HG02798 (cell line): Measurements from ENCODE around the gene ZNF385B.

Experiments
- ATAC-seq: cut with Tn5 transposase; IDR thresholded peaks from one replicate; pipeline ENCODE4 v1.9.1; 2021; ENCODE audit warnings: mild to moderate bottlenecking; ENCODE audit not compliant: unreplicated experiment, poor library complexity

The ZNF385B gene

DNA sequence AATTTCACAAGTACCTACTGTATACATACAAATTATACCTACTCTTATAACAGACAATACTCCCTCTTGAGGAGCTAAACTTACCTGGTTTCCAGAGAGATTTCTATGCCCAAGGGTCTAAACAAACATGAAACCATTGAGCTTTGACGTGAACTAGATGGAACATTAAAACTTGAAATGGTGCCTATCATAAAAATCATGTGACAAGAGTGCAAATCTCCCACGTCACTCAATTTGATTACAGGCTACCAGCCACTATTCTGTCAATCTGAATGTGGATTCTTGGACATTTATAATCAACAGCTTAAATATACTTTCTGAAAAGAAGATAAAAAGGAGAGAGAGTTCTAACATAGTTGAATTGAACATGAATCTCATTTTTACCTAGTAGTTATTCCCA is 299.7 kb downstream of the ZNF385B start:
- ATAC-seq, result no peak

GRCh38 chr2:179560257-179560735 is 301.1 kb downstream of the ZNF385B start:
- ATAC-seq, result no peak

DNA sequence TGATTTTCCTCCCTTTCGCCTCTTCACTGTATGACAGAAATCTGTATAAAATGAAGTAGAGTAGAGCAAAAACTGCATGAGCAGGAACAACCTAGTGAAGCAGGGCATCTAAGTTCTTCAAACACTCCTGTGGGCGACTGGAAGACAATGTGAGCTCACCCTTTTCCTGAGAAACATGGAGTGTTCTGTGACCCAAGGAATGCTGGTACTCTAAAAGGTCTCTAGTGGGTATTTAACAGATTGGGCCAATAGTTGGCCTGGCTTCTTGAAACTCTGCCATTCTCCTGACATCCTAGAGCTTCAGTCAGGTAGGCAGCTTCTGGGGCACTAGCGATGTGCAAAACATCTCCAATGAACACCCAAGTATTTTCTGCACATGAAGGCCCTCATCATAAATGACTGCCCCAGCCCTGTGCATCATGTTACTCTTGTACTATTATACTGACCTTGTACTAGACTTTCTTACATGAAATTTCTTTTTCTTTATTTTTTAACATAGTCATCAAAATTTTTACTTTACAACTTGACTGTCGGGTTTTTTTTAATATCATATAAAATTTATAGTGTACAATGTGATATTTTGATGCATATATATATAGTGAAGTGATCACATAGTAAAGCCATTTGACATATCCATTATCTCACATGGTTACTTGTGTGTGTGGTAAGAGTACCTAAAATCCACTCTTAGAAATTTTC is 302.2 kb downstream of the ZNF385B start:
- no peak for ATAC-seq

DNA sequence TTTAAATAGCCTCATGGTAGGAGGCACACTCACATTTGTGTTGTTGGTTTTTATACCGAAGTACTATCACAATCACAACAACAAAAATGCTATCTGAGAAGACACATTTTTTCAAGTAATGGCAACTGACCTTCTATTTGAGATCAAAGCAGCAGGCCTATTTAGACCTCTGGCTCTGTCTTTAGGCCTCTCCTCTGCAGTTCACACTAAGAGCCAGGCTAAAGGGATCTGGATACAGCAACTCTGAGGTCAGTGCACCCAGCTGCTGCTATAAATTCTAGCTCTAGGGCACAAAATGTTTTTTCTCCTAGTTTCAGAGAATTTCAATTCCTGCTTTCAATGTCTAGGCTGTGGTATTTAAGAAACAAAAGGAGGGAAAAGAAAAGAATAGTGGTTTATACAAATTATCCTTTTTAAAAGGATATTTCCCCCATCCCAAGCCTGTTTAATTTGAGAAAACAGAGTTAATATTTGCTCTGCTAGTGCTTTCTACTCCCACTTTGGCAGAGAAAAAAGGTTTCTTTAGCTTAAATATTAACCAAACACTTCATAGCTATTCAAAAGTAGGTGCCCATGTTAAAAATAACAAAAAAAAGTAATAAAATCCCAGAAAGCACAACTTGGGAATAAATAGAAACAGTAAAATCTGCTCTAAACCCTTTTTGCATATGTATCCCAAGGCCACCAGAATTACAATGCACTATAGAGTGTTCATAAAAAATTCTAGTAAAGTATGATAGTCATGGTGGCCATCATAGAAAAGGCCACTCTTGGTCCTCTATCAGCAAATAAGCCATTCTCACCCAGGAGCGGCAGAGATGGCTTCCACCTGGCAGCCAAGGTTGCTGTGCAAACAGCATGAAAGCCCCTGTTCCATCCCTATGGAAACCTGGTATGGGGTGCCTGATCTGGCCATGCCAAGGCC is 303.1 kb downstream of the ZNF385B start:
- ATAC-seq, result no peak

DNA sequence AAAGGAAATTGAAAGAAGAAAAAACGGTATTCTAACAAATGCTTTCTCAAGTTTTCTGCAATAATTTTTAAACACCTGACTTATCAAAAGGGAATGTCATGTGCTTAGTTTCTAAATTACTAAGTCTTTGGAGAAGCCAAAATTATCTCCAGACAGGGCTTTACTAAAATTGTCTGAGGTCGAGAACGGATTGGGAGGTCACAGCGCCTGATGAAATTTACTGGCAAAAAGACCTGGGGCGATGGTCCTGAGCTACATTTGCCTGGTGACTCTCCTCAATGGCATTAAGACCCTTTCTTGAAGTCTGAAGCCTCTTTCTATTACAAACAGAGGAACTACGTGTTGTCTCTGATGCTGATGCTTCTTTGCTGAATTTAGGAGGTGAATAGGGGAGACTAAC is 305.0 kb downstream of the ZNF385B start:
- ATAC-seq, result no peak

DNA sequence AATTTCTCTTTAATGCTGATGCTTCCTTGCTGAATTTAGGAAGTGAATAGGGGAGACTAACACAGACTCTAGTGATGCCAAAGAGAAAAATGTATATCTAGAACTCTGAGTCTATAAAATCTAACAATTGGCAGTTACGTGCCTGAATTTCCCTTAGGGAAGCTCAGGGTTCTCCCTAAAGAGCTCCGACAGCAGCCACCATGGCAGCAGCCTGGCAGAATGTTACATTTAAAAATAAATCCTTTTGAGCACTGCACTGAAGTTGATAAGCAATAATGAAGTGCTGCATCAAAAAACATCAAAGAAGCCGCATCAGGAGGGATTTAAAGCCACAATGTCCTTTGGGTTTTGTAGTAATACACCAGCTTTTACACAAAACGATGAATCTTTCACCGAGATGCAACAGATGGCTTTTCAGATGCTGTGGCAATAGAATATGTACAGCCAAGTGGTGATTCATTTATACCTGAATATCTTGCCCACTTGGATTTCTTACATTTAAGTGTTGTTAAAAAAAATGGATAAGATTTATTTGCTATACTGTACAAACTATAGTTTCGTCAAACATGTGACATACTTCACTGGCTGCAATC is 305.6 kb downstream of the ZNF385B start:
- no peak for ATAC-seq

- no peak for ATAC-seq
Observed at GRCh38 chr2:179554639-179555386, 306.6 kb downstream of the ZNF385B start.

DNA sequence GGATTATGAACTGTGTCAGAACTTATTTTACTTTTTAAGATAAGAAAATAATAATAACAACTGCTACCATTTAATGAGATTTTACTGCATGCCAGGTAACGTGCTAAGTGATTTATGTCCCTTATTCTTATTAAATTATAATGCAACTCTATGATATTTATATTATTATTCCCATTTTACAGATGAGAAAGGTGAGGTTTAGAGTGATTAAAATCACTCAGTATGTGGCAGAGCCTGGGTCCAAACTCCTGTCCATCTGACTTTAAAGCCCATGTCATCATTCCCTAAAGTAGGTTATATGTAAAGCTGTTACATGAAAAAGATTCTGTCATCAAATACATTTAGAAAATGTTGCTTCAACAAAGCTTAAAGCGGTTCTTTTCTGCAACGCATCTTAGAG is 308.0 kb downstream of the ZNF385B start:
- ATAC-seq, result no peak

- no peak for ATAC-seq
Observed at GRCh38 chr2:179551539-179552045, 309.8 kb downstream of the ZNF385B start.

DNA sequence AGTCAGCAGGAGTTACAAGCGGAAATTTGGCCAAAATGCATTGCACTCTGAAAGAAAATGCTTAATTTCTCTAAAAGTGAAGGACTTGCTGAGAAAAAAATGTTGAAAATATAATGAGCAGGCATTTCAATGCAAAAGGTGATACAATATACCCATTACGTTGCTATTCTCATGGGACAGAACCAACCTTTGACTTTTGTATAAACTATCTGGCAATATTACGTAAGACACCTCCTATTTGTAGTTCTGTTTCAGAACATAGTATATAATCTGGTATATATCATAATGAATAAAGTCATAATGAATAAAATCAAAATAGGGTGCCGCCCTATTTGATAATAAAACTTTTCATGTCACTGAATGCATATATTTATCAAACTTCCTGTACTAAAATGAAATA is 310.6 kb downstream of the ZNF385B start:
- no peak for ATAC-seq

DNA sequence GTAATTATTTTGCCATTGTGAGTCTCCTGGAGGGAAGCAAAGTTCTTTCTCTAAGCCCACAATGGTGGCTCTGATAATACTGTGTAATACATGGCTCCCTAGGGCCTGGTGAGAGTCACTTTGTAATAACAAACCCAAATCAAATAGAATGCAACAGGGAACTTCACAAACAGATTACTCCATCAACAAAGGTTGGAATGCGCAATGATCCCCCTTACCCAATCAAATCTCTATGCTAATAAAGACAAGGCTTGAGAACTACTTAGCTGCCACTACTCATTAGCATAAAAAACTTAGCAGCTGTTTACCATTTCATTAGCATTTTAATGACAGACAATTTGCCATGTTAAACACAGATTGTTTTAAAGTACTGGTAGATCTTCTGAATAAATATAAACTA is 311.2 kb downstream of the ZNF385B start:
- no peak for ATAC-seq

- ATAC-seq, result no peak
Observed at GRCh38 chr2:179546656-179547055, 314.8 kb downstream of the ZNF385B start.

- no peak for ATAC-seq
Observed at GRCh38 chr2:179545024-179545423, 316.4 kb downstream of the ZNF385B start.

DNA sequence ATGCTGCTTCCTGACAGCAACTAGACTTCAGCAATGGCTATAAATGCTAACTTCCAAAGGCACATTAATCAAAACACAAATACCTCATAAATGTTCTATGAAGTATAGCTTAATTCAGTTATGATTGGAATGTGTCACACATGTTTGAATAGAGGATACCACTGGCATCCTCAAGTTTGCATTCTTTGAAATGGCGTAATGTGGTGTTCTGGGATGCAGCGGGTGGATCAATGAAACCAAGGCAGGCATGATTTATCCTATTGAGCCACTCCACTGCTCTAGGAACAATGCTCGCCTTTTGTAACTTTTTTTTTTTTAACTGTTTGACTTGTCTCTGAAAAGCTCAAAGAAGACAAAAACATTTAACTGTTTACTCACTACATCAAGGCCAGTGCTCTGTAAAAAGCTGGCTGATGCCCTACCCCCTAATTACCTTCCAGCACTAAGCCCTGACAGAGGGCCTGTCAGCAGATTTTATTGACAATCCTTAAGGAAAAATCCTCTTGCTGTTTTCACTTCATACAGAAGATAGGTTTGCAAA is 318.0 kb downstream of the ZNF385B start:
- ATAC-seq, result no peak

DNA sequence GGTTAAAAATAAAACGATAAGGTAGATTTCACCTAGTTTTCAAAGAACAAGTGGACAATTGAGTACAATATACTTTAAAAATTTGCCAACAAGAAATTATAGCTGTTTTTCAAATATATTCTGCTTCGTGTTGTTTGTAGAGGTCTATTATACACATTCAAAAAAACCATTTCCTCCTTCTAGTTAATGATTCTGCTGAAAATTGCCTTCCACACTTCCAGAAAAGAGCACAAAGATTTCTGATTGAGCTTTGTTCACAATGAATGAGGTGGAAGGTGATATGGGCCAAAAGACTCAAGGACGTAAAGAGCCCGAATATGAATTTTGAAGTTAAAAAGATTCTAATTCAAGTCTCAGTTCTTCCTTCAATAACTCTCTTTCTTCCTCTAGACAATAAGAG is 319.8 kb downstream of the ZNF385B start:
- ATAC-seq, result no peak

DNA sequence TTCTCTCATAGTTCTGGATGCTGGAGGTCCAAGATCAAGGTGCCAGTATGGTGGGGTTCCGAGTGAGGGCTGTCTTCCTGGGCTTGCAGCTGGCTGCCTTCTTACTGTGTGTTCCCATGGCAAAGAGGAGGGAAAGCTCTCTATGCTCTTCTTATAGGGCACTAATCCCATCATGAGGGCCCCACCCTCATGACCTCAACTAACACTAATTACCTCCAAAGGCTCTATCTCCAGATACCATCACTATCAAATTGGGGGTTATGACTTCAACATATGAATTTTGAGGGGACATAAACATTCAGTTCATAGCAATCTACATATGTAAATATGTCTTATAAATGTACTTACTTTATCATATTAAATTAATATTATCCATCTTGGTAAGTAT is 322.3 kb downstream of the ZNF385B start:
- no peak for ATAC-seq

DNA sequence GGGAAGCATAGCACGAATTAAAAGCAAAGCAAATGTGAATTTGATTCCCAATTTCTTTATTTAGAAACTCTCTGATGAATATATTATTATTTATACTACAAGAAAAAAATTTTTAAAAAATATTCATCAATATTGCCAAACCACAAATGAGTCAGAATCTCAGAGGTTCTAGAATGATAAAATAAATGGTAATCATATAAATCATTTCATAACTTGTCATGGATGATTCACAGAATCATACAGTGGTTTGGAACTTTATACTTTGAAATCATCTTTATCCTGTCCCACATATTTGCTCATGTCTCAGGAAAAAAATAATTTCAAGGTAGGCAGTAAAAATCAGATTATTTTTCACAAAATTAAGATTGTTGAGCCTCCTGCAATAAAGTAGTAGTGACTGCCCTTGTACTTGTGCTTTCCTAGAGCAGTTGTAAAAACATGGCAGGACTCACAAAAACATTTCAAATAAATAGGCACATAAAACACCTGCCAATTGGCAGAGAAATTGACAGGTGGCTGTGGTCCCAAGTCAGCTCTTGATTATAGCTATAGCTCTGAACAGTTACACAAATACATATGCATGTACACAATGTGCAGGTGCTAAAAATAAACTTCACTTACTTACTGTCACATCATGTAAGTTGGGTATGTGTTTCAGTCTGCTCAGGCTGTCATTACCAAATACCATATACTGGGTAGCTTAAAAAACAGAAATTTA is 322.8 kb downstream of the ZNF385B start:
- no peak for ATAC-seq

- no peak for ATAC-seq
Observed at GRCh38 chr2:179536185-179536584, 325.2 kb downstream of the ZNF385B start.

DNA sequence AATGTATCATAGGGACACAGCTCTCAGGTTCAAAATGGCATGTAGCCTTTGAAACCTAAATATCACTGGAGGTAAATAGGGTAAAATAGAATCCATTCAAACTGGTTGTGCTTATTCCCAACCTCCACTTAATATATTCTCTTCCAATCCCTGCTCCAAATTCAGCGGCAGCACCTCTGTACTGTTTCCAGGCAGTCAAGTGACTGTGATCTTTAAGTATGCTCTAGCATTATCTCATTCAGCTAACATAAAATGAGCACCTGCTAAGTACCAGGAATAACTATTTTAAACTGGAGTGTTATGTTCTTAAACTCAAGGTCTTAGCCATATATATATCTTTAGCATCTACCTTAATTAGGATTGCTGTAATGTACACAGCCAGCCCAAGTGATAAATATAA is 327.5 kb downstream of the ZNF385B start:
- ATAC-seq, result no peak
